ENCODE results near the gene SMG6. TPM values are rescaled to one million over a fixed set of nuclear protein-coding genes. Genes with fewer than 3 reads are reported as not detected.

The SMG6 gene
- polyA plus RNA-seq, 1 of the 3 experiments (the other 2 are of a cell fraction) = 15.7 TPM

DNA sequence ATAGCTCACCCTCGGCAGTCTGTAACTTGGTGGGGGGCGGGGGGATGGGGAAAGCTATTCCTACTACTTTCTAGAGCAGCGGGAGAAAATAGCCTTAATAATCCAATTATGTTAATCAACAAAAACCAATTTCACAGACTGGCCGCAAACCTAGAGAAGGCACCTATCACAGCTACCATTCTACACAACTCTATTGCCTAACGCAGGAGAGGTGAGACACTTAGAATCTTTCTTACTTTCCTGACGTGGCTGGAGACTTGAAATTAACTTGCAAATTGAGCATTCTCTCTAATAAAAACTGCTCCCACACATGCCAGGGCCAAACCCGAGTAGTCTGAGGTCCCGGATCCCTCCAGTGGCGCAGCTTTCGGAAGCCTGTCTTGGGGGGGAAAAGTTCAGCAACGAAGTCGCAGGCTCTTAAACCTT is 794 bp downstream of the SMG6 start:
- Histone ChIP-seq H3K27ac (ENCODE audit: low read depth in 2 of 2, low read length in 1 of 2) (peak overlapping the region; percentile 82 to 95), H3K27me3 (ENCODE audit: insufficient read depth) (no peaks in the 10 kb centered on the region), H3K4me1 (ENCODE audit: control insufficient read depth in 1 of 2, insufficient read depth in 2 of 2, low read depth in 1 of 2, low read length in 1 of 2) (peaks cover 5 to 6% of the 10 kb centered on the region in 2 experiments; a peak in 2 of 4 replicates), H3K9me2 (no peaks in the 10 kb centered on the region), H3K36me3 (replicated peaks in 1 of 2; ENCODE audit: control insufficient read depth in 1 of 2, insufficient read depth in 2 of 2, low read length in 1 of 2) (peaks cover 19 to 23% of the 10 kb centered on the region in 2 experiments), H3K9ac (peak overlapping the region; percentile 92), H4K20me1 (ENCODE audit: insufficient read depth) (peaks cover 30% of the 10 kb centered on the region), H3F3A (replicated peaks; ENCODE audit: insufficient read depth) (peaks cover 3% of the 10 kb centered on the region), H3K9me3 (no peaks in the 10 kb centered on the region), H3K4me2 (peak overlapping the region; percentile 83), H2AFZ (ENCODE audit: low read depth) (peak overlapping the region; percentile 73), H3K79me2 (ENCODE audit: insufficient read depth) (peaks cover 93% of the 10 kb centered on the region), H3K4me3 (ENCODE audit: low read depth in 2 of 2, low read length in 1 of 2) (peak overlapping the region; percentile 72 to 80)
- POLR2A ChIA-PET = interaction anchor here (1.5 to 2.6 kb wide), 2 partner anchors 18 to 34 kb away, joined by 3 to 16 read pairs; partner anchors contain the start of genes SGSM2 and TSR1
- CTCF ChIA-PET = interaction anchor here (1.4 to 2.9 kb wide), 4 partner anchors 19 to 58 kb away, joined by 4 to 10 read pairs (median 6); no protein-coding TSS in a partner anchor
- DNase-seq = peak; percentile 29
- no peak for TF ChIP-seq SMC3 (IDR thresholded peaks at IDR 0.05; ENCODE audit: low read depth, low read length)
- TF ChIP-seq JUND (IDR thresholded peaks at IDR 0.05) = no peak
- TF ChIP-seq MEF2A (IDR thresholded peaks at IDR 0.05; ENCODE audit: borderline replicate concordance, low read depth) = no peak
- no peak for TF ChIP-seq CHD2 (IDR thresholded peaks at IDR 0.05; ENCODE audit: low read length, partially characterized antibody)
- TF ChIP-seq, protein P1, sequence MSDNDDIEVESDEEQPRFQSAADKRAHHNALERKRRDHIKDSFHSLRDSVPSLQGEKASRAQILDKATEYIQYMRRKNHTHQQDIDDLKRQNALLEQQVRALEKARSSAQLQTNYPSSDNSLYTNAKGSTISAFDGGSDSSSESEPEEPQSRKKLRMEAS (IDR thresholded peaks at IDR 0.05; ENCODE audit: low read depth) = no peak
- TF ChIP-seq, protein P2, sequence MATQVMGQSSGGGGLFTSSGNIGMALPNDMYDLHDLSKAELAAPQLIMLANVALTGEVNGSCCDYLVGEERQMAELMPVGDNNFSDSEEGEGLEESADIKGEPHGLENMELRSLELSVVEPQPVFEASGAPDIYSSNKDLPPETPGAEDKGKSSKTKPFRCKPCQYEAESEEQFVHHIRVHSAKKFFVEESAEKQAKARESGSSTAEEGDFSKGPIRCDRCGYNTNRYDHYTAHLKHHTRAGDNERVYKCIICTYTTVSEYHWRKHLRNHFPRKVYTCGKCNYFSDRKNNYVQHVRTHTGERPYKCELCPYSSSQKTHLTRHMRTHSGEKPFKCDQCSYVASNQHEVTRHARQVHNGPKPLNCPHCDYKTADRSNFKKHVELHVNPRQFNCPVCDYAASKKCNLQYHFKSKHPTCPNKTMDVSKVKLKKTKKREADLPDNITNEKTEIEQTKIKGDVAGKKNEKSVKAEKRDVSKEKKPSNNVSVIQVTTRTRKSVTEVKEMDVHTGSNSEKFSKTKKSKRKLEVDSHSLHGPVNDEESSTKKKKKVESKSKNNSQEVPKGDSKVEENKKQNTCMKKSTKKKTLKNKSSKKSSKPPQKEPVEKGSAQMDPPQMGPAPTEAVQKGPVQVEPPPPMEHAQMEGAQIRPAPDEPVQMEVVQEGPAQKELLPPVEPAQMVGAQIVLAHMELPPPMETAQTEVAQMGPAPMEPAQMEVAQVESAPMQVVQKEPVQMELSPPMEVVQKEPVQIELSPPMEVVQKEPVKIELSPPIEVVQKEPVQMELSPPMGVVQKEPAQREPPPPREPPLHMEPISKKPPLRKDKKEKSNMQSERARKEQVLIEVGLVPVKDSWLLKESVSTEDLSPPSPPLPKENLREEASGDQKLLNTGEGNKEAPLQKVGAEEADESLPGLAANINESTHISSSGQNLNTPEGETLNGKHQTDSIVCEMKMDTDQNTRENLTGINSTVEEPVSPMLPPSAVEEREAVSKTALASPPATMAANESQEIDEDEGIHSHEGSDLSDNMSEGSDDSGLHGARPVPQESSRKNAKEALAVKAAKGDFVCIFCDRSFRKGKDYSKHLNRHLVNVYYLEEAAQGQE (IDR thresholded peaks at IDR 0.05; ENCODE audit: low read depth, low read length) = no peak
- no peak for TF ChIP-seq MXI1 (IDR thresholded peaks at IDR 0.05; ENCODE audit: low read depth, low read length)
- no peak for TF ChIP-seq POLR2AphosphoS5 (IDR thresholded peaks at IDR 0.05; ENCODE audit: low read depth, low read length)
- TF ChIP-seq FOXJ3 (CRISPR knock-in tag; IDR thresholded peaks at IDR 0.05) = no peak
- no peak for TF ChIP-seq RXRA (IDR thresholded peaks at IDR 0.05; ENCODE audit: borderline replicate concordance, low read depth)
- TF ChIP-seq, protein P3, sequence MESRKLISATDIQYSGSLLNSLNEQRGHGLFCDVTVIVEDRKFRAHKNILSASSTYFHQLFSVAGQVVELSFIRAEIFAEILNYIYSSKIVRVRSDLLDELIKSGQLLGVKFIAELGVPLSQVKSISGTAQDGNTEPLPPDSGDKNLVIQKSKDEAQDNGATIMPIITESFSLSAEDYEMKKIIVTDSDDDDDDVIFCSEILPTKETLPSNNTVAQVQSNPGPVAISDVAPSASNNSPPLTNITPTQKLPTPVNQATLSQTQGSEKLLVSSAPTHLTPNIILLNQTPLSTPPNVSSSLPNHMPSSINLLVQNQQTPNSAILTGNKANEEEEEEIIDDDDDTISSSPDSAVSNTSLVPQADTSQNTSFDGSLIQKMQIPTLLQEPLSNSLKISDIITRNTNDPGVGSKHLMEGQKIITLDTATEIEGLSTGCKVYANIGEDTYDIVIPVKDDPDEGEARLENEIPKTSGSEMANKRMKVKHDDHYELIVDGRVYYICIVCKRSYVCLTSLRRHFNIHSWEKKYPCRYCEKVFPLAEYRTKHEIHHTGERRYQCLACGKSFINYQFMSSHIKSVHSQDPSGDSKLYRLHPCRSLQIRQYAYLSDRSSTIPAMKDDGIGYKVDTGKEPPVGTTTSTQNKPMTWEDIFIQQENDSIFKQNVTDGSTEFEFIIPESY (IDR thresholded peaks at IDR 0.05; ENCODE audit: borderline replicate concordance, low read depth) = no peak
- TF ChIP-seq GATA2 (CRISPR knock-in tag; IDR thresholded peaks at IDR 0.05) = no peak
- TF ChIP-seq FOSL2 (IDR thresholded peaks at IDR 0.05; ENCODE audit: borderline replicate concordance, low read depth) = no peak
- 2% methylated on average over 12 of the region's 12 CpGs for WGBS (ENCODE audit: low lambda C conversion rate)
